Fibroblast of lung (primary cell): ENCODE results near the gene MRPL37. TPM values are rescaled to one million over a fixed set of nuclear protein-coding genes. Genes with fewer than 3 reads are reported as not detected.
A peak's percentile ranks its signal among the peaks of the same experiment; 100 is the strongest.

Source experiments
- DNase-seq, 2 donors: peaks; one replicate each; pipeline versions ENCODE4 v3.0.0 to v3.0.0-alpha.2; 2010; ENCODE audit warnings: low read depth in 2 of 2
- H2AFZ ChIP-seq: 2 replicates; pipeline ENCODE4 v1.5.1; 2012; ENCODE audit warnings: low read length, control low read depth, inconsistent platforms
- H3K27ac ChIP-seq: 2 replicates; pipeline ENCODE4 v1.5.1; 2011; ENCODE audit warnings: low read length, control low read depth; ENCODE audit not compliant: insufficient read depth
- H3K27me3 ChIP-seq: 2 replicates; pipeline ENCODE4 v1.5.1; 2011; ENCODE audit warnings: mild to moderate bottlenecking, low read length; ENCODE audit not compliant: control insufficient read depth, insufficient read depth
- H3K36me3 ChIP-seq: 2 replicates; pipeline ENCODE4 v1.5.1; 2011; ENCODE audit warnings: low read length; ENCODE audit not compliant: control insufficient read depth, insufficient read depth
- H3K4me1 ChIP-seq: 2 replicates; pipeline ENCODE4 v1.5.1; 2011; ENCODE audit warnings: low read length; ENCODE audit not compliant: control insufficient read depth, insufficient read depth; ENCODE audit errors: extremely low read depth
- H3K4me2 ChIP-seq: 2 replicates; pipeline ENCODE4 v1.5.1; 2011; ENCODE audit warnings: low read length, control low read depth; ENCODE audit not compliant: insufficient read depth; ENCODE audit errors: extremely low read depth
- H3K4me3 ChIP-seq, 4 experiments: fragments of 200-600 bp in 1 of 4; sonication (generic) in 1 of 4; replicated peaks in 1 of 4; 2 replicates each; pipeline ENCODE4 v1.5.1; 2011 to 2016; ENCODE audit warnings: low read length in 4 of 4, low read depth in 3 of 4, mild to moderate bottlenecking in 3 of 4, control low read depth in 2 of 4, inconsistent platforms in 1 of 4, mixed read lengths in 1 of 4; ENCODE audit not compliant: insufficient read depth in 1 of 4; ENCODE audit errors: control extremely low read depth in 1 of 4
- H3K79me2 ChIP-seq: 2 replicates; pipeline ENCODE4 v1.5.1; 2012; ENCODE audit warnings: mild to moderate bottlenecking, low read length, inconsistent platforms; ENCODE audit not compliant: control insufficient read depth, insufficient read depth
- H3K9ac ChIP-seq: 2 replicates; pipeline ENCODE4 v1.5.1; 2011; ENCODE audit warnings: mild to moderate bottlenecking, low read length, control low read depth; ENCODE audit not compliant: insufficient read depth
- H3K9me3 ChIP-seq: 2 replicates; pipeline ENCODE4 v1.5.1; 2012; ENCODE audit warnings: low read depth, low read length; ENCODE audit not compliant: control insufficient read depth, insufficient read depth
- H4K20me1 ChIP-seq: 2 replicates; pipeline ENCODE4 v1.5.1; 2011; ENCODE audit warnings: low read length; ENCODE audit not compliant: control insufficient read depth, insufficient read depth; ENCODE audit errors: extremely low read depth
- EZH2 ChIP-seq: IDR thresholded peaks from 2 replicates; pipeline ENCODE4 v1.5.1; 2012; ENCODE audit warnings: low read length, control low read depth, mild to moderate bottlenecking; ENCODE audit errors: missing control alignments
- polyA plus RNA-seq, 2 donors: library from polyadenylated mRNA; depleted of rRNA in 1 of 2; stranded (reverse) in 1 of 2; unstranded in 1 of 2; fragments of >200 nt; gene quantifications; 2 replicates each; pipeline ENCODE4 v1.2.1, GENCODE V29; 2011 to 2012; ENCODE audit warnings: missing spikeins in 1 of 2
- total RNA-seq: library from RNA; depleted of rRNA; stranded (reverse); fragments of >200 nt; gene quantifications from 2 replicates; pipeline ENCODE4 v1.2.1, GENCODE V29; 2014
- TF ChIP-seq, protein P1 (sequence below), 2 donors: IDR thresholded peaks in 1 of 2; conservative IDR thresholded peaks in 1 of 2; 1 replicate in 1 of 2; 2 replicates in 1 of 2; pipeline ENCODE4 v1.5.1; 2011 to 2012; ENCODE audit warnings: low read length in 2 of 2, control low read depth in 1 of 2, inconsistent platforms in 1 of 2, low read depth in 1 of 2, mild to moderate bottlenecking in 1 of 2

Gene MRPL37
- total and polyA plus RNA-seq, 2 donors (not counting 1 experiment from before 2014, with no cell fraction given), result 21.7 to 43.6 TPM

GRCh38 chr1:54227091-54227602 is 27.2 kb downstream of the MRPL37 start:
- no peak overlapping the region for H3K4me3 ChIP-seq
- no peaks in the 10 kb centered on the region for H3K36me3 ChIP-seq
- no peaks in the 10 kb centered on the region for H4K20me1 ChIP-seq
- no peaks in the 10 kb centered on the region for H3K9me3 ChIP-seq
- no peak overlapping the region for H2AFZ ChIP-seq
- peak overlapping the region; percentile 11 for H3K27ac ChIP-seq
- H3K9ac ChIP-seq, result no peak overlapping the region
- H3K4me2 ChIP-seq, result no peak overlapping the region
- TF ChIP-seq, protein P1, sequence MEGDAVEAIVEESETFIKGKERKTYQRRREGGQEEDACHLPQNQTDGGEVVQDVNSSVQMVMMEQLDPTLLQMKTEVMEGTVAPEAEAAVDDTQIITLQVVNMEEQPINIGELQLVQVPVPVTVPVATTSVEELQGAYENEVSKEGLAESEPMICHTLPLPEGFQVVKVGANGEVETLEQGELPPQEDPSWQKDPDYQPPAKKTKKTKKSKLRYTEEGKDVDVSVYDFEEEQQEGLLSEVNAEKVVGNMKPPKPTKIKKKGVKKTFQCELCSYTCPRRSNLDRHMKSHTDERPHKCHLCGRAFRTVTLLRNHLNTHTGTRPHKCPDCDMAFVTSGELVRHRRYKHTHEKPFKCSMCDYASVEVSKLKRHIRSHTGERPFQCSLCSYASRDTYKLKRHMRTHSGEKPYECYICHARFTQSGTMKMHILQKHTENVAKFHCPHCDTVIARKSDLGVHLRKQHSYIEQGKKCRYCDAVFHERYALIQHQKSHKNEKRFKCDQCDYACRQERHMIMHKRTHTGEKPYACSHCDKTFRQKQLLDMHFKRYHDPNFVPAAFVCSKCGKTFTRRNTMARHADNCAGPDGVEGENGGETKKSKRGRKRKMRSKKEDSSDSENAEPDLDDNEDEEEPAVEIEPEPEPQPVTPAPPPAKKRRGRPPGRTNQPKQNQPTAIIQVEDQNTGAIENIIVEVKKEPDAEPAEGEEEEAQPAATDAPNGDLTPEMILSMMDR (conservative IDR thresholded peaks at IDR 0.05 in 1 of 2, IDR thresholded peaks at IDR 0.05 in 1 of 2; ENCODE audit: low read depth in 1 of 2, low read length in 2 of 2), result no peak
- no peak for TF ChIP-seq EZH2
- peaks cover 13% of the 10 kb centered on the region for H3K4me1 ChIP-seq
- no peaks in the 10 kb centered on the region for H3K27me3 ChIP-seq
- peak; percentile 54 to 75 for DNase-seq
- no peaks in the 10 kb centered on the region for H3K79me2 ChIP-seq

DNA sequence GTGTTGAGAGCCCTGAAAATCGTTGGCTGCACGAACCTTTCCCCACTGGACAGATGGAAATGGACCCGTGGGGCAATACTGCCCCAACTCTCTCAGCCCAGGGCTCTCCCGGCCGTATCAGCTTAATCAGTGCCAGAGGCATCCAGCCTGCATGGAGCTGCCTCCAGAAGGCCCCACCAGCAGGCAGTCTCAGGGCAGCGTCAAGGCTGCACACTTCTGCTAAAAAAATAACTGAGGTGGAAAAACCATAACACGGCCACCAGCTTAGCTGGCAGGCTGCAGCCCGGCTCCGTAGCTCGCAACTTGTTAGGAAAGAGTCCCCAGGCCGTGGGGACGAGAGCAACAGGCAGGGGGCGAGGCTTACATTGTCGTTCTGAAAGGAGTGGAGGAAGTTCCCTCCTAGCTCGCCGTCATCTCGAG is 27.9 kb downstream of the MRPL37 start:
- H3K79me2 ChIP-seq, result no peaks in the 10 kb centered on the region
- peaks cover 13% of the 10 kb centered on the region for H3K4me1 ChIP-seq
- no peak for DNase-seq
- no peaks in the 10 kb centered on the region for H3K27me3 ChIP-seq
- no peak overlapping the region for H3K4me2 ChIP-seq
- no peaks in the 10 kb centered on the region for H3K9me3 ChIP-seq
- H3K27ac ChIP-seq, result no peak overlapping the region
- H3K36me3 ChIP-seq, result no peaks in the 10 kb centered on the region
- H2AFZ ChIP-seq, result no peak overlapping the region
- no peak overlapping the region for H3K9ac ChIP-seq
- no peak overlapping the region for H3K4me3 ChIP-seq
- TF ChIP-seq EZH2, result no peak
- TF ChIP-seq, protein P1 (conservative IDR thresholded peaks at IDR 0.05 in 1 of 2, IDR thresholded peaks at IDR 0.05 in 1 of 2; ENCODE audit: low read depth in 1 of 2, low read length in 2 of 2), result no peak
- no peaks in the 10 kb centered on the region for H4K20me1 ChIP-seq

- H3K27ac ChIP-seq, result peak overlapping the region; percentile 43
- H3K9ac ChIP-seq, result no peak overlapping the region
- H3K79me2 ChIP-seq, result no peaks in the 10 kb centered on the region
- no peak overlapping the region for H3K4me3 ChIP-seq
- no peak overlapping the region for H3K4me2 ChIP-seq
- DNase-seq, result no peak
- H3K9me3 ChIP-seq, result no peaks in the 10 kb centered on the region
- H4K20me1 ChIP-seq, result no peaks in the 10 kb centered on the region
- no peaks in the 10 kb centered on the region for H3K27me3 ChIP-seq
- peaks cover 13% of the 10 kb centered on the region for H3K4me1 ChIP-seq
- H2AFZ ChIP-seq, result no peak overlapping the region
- no peaks in the 10 kb centered on the region for H3K36me3 ChIP-seq
- TF ChIP-seq EZH2, result no peak
- TF ChIP-seq, protein P1 (conservative IDR thresholded peaks at IDR 0.05 in 1 of 2, IDR thresholded peaks at IDR 0.05 in 1 of 2; ENCODE audit: low read depth in 1 of 2, low read length in 2 of 2), result no peak
These were observed 28.7 kb downstream of the MRPL37 start for GRCh38 chr1:54228638-54229079.
